Activated CD4-positive, alpha-beta T cell treated with anti-CD3 and anti-CD28 coated beads for 48 hours (primary cell): Measurements from ENCODE around the gene WDR44.
"Not testable (repeated sequence)": the region's sequence is repeated elsewhere in the genome, so short reads cannot be mapped to it uniquely, and the experiment has no call there.

Experiments used
- DNase-seq: peaks from one replicate; pipeline ENCODE4 v3.0.0-alpha.2; 2020

The WDR44 gene

DNA sequence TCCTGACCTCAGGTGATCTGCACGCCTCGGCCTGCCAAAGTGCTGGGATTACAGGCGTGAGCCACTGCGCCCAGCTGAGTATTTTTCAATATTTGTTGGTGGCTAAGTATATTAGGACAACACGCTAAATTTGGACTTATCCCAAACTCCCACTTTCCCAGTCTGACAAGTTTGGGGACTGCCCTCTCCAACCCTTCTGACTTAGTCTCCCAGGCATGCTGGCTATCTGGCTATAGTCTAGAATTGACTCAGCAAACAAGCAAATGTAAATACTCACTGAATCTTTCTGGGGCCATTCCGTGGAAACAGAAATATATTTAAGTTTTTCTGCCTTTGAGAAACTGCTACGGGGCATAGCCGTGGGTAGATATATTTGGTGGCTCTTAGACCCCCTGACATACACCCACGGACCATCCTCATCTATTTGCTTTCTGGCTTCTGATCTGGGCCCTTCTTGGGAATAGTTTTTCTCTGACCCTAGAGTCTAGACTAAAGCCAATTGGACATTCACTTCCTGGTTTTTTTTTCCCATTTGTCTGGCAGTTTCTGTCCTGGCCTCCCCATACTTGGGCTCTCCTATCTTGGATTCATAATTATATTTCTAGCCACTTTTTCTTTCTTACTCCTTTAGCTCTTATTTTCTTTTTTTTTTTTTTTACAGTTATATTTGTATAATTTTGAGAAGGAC is 138.5 kb downstream of the WDR44 start:
- no peak for DNase-seq

- not testable (repeated sequence) for DNase-seq
Observed at GRCh38 chrX:118486693-118487092, 140.8 kb downstream of the WDR44 start.

GRCh38 chrX:118493016-118493415 is 147.1 kb downstream of the WDR44 start:
- no peak for DNase-seq

DNA sequence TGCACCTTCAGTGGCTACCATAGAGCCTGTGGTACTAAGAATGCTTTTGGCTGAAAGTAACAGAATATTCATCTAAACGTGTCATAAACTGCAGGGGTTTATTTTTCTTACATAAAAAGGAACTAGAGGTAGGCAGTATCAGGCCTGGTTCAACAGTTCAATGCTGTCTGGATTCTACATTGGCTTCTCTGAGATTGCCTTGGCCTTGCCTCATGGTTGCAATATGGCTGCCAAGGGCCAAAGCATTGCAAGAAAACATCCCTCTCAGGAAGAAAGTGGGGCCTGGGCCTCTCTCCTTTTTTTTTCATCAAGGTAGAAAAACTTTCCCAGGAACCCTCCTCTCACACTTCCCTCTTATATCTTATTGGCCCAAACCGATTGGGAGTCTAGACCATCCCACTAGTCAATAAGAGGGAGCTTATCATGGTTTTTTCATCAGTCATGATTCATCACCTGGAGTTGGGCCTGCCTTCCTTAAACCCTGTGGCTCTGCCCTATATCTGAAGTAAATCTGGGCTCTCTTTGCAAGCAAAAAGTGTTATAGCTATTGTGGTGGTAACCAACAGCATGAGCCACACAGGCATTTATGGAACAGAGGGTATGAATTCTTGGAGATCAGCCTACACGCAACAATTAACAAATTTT is 147.9 kb downstream of the WDR44 start:
- DNase-seq = no peak

DNA sequence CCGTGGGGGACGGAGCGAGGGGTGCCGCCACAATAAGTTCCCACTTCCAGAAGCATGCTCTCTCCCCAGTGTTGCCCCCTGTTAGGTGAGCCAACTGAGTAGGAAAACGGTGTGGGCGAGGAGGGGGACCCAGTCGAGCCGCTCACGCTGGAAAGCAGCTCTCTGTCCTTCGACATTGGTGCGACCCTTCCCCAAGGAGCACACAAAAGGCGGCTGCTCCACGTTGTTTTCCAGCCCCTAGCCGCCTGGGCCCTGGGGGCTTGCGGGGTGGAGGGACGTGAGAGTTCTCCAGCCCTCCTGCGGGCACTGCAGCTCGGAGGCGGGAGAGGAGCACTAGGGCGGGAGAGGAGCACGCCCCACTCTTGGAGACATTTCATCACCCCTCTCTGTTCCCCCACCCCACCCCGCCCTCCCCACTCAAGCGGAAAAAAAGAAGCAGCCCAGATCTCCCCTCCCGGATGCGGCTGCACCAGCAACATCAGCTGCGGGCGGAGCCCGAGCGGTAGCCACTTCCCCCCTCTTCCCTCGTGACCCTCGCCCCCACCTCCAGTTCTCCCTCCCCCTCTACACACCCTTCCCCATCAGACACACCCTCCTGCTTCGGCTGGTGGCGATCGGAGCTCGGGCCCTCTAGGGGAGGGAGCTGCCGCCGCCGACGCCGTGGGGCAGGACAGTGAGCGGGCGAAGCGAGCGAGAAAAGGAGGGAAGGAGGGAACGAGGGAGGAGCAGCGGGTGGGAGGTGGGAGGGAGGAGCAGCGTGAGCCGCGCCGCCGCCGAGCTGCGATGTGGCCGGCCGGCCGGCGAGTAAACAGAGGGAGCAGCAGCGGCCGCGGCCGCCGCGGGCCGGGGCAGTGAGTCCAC is 149.4 kb downstream of the WDR44 start, which contains the start of gene DOCK11:
Gene DOCK11, plus strand, starts transcription at position 755 of the 861 bp plus-strand sequence. CDS start 157 bp downstream, outside the sequence.
- peak; percentile 85 for DNase-seq

GRCh38 chrX:118495958-118496762 is 150.3 kb downstream of the WDR44 start:
- DNase-seq = peak; percentile 80

DNA sequence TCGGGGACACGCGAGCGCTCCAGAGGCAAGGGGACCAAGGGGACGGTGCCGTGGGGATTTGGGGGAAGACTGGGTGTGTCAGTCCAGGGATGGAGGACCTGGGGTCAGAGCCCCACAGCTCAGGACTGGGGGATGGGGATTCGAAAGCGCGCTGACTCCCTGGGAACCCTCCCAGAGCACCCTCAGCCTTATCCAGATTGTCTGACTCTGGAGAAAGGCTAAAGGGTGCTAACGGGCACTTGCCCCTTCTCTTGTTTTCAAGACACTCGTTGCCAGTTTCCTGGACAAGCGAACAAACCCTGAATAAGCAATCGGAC is 150.8 kb downstream of the WDR44 start:
- no peak for DNase-seq

- no peak for DNase-seq
Observed at GRCh38 chrX:118497180-118497818, 151.4 kb downstream of the WDR44 start.

DNA sequence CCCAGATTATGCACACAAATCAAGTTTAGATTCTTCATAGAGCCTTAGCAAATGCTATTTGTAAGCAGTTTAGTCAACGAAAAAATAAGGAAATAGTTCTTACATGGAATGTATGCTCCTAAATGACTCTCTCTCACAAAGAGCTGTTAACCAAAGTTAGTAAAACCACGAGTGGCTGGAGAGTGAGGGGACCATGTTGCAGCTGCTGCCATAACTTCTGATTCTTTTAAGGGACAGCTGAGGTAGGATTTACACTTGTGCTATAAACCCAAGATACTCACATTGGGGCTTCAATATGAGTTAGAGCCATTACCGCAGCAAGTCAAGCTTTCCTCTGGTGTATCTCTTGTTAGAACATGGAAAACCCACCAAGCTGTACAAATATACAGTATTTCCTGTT is 152.4 kb downstream of the WDR44 start:
- DNase-seq = no peak

DNA sequence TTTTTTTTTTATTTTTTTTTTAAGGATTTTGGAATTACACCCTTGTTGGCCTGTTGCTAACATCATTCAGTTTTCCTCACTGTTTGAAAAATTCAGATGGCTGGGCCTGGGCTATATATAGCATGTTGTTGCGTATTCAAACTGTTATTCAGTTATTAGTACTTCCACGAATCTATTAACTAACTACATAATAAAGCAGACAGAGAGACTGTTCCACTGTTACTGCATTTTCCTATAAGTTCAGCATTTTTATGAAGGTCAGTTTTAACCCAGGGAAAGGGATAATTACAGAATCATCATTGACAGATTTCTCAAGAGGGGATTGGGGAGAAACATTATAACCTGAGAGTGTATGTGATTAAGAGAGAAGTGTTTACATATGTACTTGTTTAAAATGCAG is 152.8 kb downstream of the WDR44 start:
- DNase-seq = no peak

DNA sequence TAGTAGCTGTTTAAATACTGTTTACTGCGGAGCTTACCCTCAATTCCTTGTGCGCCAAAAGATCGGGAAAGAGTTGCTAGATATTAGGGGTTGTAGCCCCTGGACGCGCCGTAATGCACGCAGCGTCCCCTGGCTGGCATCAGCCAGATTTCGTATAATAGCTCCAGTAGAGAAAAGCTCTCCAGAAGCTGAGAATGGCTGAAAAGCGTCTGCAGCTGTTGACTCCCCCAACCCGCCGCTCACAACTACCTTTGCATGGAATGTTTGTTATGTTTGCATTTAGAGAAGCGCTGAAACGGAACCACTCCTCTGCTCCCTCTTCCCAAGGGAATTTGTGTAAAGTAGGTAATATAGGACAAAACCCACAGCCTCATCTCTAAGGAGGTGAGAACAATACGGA is 153.4 kb downstream of the WDR44 start:
- no peak for DNase-seq
